ENCODE results near the gene IL17D.
A peak's percentile ranks its signal among the peaks of the same experiment; 100 is the strongest.

IL17D gene

DNA sequence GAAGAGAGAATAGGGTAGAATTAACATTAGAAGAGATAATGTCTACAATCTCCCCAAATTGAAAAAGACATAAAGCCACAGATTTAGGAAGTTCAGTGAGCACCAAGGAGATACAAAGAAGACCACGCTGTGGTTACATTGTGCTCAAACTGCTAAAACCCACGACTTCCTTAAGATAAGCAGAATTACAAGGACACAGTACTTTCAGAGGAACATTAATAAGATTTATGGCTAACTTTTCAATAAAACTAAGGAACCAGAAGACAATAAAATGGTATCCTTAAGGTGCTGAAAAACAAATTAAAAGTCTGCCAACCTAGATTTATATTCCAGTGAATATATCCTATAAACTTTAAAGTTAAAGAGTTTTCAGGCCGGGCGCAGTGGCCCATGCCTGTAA is 7.4 kb upstream of the IL17D start:
- no peak for DNase-seq

DNA sequence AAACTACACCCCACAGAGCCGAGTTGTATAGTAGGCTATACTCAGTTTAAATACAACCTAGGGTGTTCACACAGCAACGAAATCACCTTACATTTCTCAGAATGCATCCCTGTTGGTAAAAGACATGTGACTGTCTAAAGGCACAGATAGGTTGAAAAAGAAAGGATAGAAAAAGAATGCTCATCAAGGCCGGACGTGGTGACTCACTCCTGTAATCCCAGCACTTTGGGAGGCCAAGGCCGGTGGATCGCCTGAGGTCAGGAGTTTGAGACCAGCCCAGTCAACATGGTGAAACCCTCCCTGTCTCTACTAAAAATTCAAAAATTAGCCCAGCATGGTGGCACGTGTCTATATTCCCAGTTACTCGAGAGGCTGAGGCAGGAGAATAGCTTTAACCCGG is 3.8 kb upstream of the IL17D start:
- DNase-seq, result no peak

DNA sequence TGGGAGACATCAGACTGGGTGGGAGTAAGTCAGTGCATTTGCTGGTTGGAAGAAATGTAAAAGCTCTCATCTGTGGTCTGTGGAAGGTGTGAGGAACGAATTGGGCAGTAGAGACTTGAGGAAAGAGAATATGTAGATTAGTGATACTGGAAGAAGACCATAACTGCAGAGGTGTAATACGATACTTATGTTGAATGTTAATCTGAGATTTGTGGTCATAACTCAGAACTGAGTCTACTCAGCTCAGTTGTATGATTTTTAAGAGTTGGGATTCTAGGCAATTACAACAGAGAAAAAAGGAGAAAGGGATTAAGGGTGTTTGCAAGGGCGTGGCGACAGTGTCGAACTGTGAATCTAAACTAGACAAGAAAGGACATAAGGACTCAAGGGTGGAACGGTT is 3.2 kb upstream of the IL17D start:
- no peak for DNase-seq

DNA sequence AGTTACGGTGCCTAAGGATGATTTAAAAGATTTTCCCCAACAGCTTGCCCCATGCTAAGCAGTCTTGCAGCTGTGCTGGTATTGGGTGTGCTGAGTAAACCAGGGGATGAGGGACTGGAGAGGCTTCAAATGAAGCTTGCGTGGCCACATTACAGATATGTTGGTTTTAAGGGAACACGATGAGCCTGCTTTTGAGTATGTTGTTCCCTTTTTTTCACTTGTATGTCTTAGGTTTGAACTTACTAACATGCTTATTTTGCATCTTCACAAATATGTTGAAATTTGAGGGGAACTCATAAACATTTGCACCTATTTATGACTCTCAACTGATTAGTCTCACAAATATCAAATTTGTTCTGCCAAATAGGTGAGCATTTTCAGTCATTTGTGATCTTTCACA is 2.0 kb upstream of the IL17D start:
- no peak for DNase-seq

DNA sequence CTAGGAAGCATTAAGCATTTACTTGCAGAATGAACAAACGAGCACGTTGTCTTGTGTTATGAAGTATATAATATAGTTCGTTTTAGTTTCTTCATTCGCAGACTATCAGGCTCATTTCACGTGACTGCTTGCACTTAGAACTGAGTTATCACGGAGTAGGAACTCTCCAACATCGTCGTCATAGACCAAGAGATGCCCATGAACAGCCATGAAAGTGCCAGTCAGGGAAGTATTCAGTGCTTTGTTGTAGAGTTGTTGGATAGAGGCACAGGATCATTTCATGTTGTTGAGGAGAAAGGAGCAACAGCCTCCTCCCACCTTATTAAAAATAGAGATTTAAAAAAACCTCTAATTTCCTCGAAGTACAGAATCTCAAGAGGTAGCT is 977 bp upstream of the IL17D start:
- DNase-seq, result no peak

DNA sequence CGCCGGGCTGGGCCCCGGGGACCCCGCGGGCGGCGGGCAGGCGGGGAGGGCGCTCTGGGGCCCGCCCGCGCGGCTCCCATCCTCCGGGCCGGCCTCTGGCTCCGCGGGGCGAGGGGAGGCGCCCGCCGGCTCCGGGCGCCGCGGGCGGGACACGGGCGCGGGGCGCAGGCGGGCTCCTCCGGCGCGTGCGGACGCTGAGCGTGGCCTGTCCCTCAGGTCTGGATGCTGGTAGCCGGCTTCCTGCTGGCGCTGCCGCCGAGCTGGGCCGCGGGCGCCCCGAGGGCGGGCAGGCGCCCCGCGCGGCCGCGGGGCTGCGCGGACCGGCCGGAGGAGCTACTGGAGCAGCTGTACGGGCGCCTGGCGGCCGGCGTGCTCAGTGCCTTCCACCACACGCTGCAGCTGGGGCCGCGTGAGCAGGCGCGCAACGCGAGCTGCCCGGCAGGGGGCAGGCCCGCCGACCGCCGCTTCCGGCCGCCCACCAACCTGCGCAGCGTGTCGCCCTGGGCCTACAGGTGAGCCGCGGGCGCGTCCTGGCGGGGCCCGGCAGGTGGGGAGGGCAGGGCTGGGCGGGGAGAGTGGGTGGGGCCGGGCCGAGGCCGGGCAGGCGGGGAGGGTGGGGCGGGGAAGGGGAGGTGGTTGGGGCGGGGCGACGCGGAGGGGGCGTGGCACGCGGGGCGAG is 420 bp downstream of the IL17D start:
- DNase-seq, result peak; percentile 66

DNA sequence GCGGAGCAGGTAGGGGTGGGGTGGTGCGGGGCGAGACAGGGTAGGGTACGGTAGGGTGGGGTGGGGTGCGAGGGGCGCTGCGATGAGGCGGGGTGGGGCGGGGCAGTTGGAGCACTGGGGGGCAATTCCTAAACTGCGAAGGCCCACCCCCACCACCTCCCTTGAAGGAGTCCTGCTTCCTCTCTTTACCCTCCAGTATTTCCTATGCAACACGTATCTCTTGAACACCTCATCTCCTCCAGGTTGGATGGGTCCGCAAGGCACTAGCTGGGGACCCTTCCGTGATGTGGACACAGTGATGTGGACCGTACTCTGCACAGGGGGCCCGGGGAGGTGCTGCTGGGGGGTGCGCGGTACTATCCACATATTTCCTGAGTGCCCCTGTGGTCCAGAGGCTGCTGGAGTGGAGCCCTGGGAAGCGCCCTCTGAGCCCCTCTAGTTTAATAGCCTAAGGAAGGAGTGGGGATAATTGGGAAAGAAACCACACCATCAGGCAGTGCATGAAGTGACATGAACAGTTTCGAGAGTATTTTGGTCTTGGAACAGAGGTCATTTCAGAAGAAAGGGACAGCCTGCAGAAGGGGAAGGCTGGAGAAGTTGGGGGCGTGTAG is 1.1 kb downstream of the IL17D start:
- no peak for DNase-seq

DNA sequence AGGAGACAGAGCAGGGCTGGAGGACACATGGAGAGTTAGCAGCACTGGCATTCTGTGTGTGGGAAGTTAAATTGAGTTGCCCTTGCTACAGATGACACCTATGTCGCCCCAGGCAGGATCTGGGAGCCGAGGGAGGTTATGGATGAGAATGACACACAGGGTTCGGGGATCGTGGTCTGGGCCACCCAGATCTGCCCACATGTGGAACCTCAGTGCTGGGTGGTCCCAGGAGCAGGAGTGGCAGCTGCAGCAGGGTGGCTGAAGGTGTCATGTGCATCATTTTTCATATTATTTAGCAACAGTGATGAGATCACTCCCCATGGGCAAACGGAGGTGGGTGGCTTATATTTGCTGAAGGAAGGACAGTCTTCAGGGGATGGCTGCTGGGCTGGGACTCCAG is 3.2 kb downstream of the IL17D start:
- no peak for DNase-seq

DNA sequence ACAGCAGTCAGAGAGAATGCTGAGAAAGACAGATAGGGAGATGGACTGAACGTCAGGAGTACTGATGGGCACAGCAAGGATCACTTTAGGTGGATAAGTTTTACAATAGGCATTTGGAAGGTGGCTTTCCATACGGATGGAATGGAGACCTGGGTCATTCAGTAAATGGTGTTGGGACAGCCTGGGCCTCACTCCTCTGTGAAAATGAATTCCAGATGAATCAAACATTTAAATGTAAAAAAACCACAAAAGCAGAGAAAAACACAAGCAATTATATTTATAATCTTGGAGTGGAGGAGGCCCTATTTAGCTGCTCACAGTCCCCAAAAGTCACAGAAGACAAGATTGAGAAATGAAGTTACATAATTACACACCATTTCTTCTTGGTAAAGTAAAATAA is 4.7 kb downstream of the IL17D start:
- no peak for DNase-seq

DNA sequence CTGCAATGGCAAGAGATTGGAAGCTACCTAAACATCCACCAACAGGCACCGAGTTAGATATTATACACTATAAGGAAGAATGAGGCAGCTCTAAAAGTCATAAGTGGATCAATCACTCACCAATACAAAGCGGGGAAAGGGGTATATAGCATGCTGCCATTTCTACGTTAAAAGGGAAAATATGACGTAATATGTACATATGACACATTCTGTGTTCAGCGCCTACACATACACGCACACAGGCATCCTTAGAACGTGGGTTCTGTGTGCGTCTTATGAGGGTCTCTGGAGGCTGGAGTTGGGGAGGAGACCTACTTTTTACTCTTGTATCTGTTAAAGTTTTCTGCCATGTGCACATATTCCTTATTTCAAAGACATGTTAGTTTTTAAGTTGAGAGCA is 5.9 kb downstream of the IL17D start:
- DNase-seq, result no peak

DNA sequence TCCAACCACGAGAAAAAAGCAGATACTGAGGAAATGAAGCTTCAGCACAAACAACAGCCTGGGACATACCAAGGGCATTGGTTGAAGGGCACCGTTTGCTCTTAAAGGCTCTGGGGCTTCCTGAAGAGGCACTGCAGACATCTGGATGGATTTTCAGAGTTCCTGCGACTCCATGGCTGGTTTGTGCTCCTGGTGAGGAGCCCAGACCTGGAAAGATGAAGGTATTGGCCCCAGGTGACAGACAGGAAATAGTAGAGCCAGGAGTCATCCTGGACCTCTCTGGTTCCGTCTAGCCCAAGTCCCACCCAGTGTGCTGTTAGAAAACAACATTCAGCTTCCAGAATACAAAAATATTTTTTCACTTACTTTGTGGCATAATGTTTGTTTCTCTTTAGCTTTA is 6.3 kb downstream of the IL17D start:
- no peak for DNase-seq

DNA sequence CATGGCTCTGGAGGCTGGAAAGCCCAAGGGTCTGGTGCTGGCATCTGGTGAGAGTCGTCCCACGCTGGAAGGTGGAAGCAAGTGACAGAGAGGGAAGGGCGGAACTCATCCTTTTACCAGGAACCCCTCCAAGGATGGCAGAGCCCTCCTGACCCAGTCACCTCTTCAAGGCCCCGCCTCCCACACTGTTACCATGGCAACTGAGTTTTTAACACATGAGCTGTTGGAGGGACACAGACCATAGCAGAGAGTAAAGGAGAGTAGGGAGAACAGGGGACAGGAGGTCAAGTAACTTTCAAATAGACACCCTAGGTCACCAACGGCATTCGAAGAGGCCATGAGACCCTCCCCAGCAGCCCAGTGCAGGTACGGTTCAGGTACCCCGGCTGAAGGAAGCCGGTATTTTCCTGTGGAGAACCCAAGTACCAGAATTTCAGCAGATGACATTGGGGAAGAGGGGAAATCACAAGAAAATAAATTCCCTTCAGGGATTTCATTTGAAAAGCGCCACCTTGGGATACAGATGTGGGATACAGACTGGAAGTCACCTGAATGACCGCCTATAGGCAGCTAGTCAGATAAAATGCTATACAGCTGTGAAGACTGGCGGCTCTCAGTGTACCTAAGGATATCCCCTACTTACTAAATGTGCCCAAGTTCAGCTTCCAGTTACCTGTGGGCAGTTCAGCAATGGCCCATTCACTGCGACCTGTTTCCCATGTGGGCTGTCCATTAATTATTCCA is 8.0 kb downstream of the IL17D start:
- DNase-seq, result no peak

DNA sequence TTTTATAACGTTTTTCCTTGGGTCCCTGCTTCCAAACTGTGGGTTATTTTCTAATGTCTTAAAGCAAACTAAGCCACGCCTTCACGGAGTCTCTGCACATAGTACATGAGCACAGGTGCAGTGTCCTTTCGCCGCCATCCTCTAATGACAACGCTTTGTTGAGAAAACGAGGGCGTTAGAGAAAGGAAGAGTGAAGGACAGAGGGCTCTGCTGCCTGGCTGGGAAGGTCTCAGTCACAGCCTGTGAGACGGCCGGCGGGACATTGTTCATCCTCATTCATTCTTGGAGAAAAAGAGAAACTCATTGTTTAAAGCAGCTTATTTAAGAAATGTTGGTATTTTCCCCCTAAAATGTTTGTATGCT is 9.5 kb downstream of the IL17D start:
- DNase-seq, result no peak

DNA sequence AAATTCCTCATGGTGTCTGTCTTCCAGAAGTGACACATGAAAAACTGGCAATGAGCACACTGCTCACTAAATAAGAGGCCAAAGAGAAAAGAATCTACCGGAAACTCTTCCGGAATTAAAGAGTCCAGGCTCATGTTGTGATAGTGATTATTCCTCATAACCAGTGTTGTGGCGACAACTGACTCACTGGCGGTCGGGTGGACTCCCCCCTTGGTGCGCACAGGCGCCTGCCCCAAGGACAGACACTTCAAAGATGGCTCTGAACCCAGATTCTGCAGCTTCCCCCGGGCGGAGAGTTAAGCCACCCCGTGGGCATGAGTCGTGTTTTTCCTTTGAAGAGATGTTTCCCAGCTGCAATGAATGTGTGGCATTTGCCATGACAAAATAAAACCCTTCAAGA is 10.3 kb downstream of the IL17D start:
- no peak for DNase-seq

DNA sequence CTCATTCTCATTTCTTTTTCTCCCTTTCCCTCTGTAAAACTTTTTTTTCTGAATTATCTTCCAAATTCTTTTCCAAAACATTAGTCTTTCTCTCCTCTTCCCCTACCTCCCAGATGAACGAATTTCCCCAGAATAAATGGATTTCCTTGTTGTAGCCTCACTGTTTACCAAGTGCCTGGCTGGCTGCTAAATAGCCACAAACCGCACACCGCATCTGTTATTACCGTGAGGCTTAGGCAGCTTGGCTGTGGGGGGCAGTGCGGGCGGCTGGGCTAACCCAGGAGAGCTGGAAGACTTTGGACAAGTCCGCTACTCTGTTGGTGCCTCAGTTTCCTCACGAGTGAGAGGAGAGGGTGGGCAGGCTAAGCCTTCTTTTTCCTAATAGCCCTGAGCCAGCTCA is 10.7 kb downstream of the IL17D start:
- no peak for DNase-seq

DNA sequence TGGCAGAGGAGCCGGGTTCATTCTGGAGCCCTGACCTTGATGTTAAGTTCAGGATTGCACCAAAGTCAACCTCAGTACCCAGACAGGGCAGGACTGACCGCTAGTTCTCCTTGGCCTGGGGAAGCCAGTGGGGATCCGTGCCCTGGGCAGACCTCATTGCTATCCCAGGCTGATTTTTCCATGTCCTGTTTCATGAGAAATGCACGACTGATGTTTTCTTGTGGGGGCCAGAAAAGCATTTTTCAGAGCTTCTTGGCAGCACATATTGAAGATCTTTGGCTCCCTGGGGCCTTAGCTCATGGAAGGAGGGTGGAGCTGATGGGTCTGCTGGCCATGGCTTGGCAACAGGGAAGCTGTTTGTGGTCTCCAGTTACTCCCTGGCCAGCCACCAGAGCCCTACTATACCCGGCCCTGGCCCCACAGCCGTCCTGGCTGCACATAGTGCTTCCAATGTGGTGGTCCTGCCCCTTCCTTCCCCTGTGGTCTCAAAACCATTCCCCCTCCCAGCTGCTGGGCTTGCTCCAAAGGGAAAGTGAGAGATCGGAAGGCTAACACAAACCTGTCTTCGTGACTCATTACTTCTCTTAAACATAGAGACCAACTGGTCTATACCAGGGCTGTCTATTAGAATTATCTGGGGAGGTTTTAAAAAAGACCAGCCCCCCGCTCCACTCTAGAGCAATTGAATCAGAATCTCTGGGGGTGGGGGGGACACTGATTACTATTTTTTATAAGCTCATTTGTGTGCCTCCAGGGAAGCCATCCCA is 11.2 kb downstream of the IL17D start:
- no peak for DNase-seq

DNA sequence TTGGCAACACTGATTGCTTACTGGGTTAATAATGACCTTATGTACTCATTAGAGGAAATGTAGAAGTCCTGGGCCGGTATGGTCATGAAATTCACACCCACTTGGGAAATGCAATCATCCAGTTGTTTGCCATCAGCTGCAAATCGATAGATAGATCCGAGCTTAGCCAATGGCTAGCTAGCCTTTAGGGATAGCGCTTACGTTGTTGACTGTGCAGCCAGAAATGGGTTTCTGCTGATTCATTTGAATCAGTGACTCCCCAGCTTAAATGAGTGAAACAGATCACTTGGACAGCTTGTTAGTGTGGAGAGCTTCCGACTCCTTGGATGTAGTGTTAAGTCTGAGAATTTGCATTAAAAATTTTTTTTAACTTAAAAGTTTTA is 11.8 kb downstream of the IL17D start:
- DNase-seq, result no peak

DNA sequence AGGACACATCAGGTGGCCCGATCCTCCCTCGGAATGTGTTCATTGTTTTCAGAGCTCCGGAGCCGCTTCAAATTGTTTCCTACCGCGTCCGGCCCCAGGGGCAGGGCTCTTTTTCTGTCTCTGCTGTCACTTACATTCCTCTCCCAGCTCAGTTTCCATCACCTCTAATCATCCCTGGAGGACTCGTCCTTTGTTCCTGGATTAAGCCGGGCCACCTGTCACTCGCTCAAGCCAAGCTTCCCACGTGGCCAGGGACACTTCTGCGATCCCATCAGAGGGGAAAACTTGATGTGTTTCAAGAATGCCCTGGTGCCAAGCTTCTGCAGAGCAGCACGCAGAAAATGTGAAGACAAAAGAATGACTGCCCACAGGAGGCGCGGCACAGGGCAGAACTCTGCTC is 13.5 kb downstream of the IL17D start:
- DNase-seq, result no peak

DNA sequence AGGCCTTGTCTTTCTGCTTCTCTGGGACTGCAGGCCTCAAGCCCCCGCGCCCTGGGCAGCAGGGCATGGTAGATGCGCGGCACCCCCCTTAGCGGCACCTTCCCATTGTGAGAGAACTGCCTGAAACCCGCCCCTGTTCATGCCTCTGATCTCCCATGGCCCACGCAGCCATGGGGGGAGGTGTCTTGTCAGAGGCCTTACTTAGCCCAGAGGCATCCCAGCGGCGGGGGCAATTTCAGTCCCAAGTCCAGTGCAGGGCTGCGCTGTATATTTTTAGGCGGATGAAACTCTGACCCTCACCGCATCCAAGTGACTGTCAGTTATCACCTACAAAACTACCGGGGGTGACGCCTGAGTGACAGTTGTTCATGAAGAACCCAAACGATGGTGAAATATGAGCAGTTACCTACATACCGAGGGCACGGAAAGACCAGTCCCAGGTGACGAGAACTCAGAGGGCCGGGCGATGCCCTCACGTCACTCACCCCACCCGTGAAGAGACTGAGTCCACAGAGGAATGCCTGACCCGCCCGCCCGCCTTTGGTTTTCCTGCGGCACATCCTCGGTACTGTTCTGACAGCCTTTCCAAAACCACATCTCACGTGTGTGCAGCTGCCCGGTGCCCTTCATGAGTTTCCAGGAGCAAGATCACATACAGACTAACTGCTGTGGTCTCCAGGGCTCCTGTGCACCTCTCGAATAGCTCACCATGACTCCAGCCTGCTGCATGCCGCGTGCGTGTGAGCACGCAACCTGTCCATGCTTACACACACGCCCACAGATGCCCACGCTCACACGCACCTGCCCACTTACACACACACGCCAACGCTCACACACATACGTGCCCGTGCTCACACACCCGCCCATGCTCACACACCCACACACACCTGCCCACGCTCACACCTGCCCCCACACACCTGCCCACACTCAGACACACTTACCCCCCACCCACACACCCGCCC is 14.4 kb downstream of the IL17D start:
- no peak for DNase-seq

DNA sequence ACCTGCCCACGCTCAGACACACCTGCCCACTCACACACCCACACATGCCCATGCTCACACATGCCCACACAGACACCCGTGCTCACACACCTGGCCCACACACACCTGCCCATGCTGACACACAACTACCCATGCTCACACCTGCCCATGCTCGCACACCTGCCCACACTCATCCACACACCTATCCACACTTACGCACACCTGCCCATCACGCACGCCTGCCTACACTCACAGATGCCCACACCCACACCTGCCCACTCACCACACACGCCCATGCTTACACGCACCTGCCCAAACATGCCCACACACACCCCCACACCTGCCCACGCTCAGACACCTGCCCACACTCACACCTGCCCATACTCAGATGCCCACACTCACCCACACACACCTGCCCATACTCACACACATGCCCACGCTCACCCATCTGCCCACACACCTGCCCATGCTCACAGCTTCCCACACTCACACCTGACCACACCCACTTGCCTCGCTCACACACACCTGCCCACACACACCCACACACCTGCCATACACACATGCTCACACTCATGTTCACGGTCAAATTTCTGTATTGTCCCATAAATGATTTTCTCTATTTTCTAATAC is 15.6 kb downstream of the IL17D start:
- no peak for DNase-seq

DNA sequence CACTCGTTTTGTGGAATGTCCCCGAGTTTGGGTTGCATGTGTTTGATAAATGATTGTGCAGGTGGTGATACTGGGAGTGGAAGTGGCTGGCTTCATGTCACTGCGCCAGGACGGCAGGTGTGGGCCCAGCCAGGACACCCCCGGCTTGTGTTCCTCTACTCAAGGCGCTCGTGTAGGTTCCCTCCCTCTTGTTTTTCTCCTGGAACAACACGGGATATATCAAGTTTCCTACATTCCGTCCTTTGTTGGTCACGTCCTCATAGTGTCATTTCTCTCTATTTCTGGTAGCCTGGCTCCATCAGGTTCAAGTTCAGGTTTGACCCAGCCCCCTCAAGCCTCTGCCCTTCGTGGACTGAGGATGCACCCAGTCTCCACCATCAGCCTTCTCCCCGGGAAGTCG is 16.3 kb downstream of the IL17D start:
- no peak for DNase-seq

DNA sequence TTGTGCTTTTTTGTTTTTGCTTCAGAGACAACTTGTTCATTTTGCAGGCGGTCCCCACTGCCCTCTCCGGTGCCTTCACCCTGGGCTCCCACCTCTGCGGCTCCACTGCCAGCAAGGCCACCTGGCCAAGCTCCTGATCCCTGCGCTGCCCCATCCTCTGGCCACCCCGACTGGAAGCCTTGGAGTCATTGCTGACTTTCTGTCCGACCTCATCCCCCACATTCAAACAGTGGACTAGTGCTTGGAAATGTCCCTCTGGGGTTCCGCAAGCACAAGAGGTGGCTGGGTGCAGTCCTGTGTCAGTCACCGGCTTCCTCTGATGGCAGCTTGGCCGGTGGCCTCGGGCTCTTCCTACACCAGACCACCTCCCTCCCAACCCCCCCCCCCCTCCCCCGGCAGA is 17.0 kb downstream of the IL17D start:
- DNase-seq, result no peak
